Muscle of leg (tissue), 11 donors: ENCODE data around the gene PGK2. TPM values are rescaled to one million over a fixed set of nuclear protein-coding genes. Genes with fewer than 3 reads are reported as not detected.
"Not testable (repeated sequence)": the region's sequence is repeated elsewhere in the genome, so short reads cannot be mapped to it uniquely, and the experiment has no call there.

Source experiments
- DNase-seq: peaks from one replicate; pipeline ENCODE4 v3.0.0; 2013
- H3K27ac ChIP-seq: one replicate; pipeline ENCODE4 v1.5.1; 2013; ENCODE audit warnings: mild to moderate bottlenecking, low read length, control low read depth
- H3K27me3 ChIP-seq: one replicate; pipeline ENCODE4 v1.6.1; 2013; ENCODE audit warnings: low read length; ENCODE audit not compliant: control insufficient read depth, insufficient read depth
- H3K36me3 ChIP-seq: one replicate; pipeline ENCODE4 v1.6.1; 2013; ENCODE audit warnings: low read length; ENCODE audit not compliant: control insufficient read depth, insufficient read depth
- H3K4me1 ChIP-seq: one replicate; pipeline ENCODE4 v1.6.1; 2013; ENCODE audit warnings: low read length; ENCODE audit not compliant: control insufficient read depth, insufficient read depth
- H3K4me3 ChIP-seq: one replicate; pipeline ENCODE4 v1.5.1; 2013; ENCODE audit warnings: low read length, control low read depth
- H3K9me3 ChIP-seq: replicated peaks from 2 replicates; pipeline ENCODE4 v1.6.1; 2013; ENCODE audit warnings: low read depth, low read length; ENCODE audit not compliant: control insufficient read depth
- WGBS: methylation state at CpG from one replicate; pipeline ENCODE4 v1.1.5; 2013; ENCODE audit warnings: missing lambda C conversion rate; ENCODE audit not compliant: insufficient coverage; 5-methylcytosine and 5-hydroxymethylcytosine counted together
- polyA plus RNA-seq, 8 donors: library from polyadenylated mRNA; unstranded; fragments of 120-200 nt; gene quantifications; one replicate each; pipeline versions ENCODE4 v1.2.1 to v1.2.3, GENCODE V29; 2013; ENCODE audit warnings: inconsistent platforms in 1 of 8, low replicate concordance in 1 of 8; ENCODE audit not compliant: insufficient read length in 8 of 8, insufficient read depth in 1 of 8
- total RNA-seq: library from RNA; stranded (reverse); fragments of 120-200 nt; gene quantifications from one replicate; pipeline ENCODE4 v1.2.4, GENCODE V29; 2013

The PGK2 gene
- total and polyA plus RNA-seq, 9 donors = not detected

DNA sequence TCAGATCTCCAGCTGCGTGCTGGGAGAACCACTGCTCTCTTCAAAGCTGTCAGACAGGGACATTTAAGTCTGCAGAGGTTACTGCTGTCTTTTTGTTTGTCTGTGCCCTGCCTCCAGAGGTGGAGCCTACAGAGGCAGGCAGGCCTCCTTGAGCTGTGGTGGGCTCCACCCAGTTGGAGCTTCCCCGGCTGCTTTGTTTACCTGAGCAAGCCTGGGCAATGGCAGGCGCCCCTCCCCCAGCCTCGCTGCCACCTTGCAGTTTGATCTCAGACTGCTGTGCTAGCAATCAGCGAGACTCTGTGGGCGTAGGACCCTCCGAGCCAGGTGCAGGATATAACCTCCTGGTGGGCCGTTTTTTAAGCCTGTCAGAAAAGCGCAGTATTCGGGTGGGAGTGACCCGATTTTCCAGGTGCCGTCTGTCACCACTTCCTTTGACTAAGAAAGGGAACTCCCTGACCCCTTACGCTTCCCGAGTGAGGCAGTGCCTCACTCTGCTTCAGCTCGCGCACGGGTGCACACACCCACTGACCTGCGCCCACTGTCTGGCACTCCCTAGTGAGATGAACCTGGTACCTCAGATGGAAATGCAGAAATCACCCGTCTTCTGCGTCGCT, 9.9 kb upstream of the PGK2 start:
- H3K27ac ChIP-seq, DNase-seq, H3K27me3 ChIP-seq, H3K36me3 ChIP-seq, H3K4me3 ChIP-seq, H3K4me1 ChIP-seq, H3K9me3 ChIP-seq: not testable (repeated sequence)
- WGBS = 88% methylated on average over 10 of the region's 21 CpGs

DNA sequence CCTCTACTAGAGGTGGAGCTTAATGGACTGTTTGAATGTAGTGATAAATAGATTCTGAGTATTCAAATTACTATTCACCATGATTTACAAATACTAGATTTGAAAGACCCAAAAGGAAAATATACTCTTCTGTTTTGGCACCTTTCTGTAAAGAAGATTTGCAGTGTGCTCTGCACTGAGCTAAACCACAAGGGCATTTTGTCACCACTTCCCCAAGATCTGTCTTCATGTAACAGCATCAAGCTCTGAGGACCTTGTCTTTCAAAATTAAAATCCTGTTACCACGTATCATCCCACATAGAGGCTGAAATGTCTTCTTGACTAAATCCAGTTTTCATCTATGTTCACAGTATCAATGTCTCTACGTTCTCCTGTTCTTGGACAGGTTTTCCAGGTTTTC, 3.3 kb upstream of the PGK2 start:
- no peak for DNase-seq
- no peaks in the 10 kb centered on the region for H3K4me1 ChIP-seq
- no peaks in the 10 kb centered on the region for H3K27me3 ChIP-seq
- WGBS = 50% methylated on average over 1 of the region's 2 CpGs
- H3K36me3 ChIP-seq = no peaks in the 10 kb centered on the region
- H3K27ac ChIP-seq = no peak overlapping the region
- no peak overlapping the region for H3K4me3 ChIP-seq
- no peaks in the 10 kb centered on the region for H3K9me3 ChIP-seq

DNA sequence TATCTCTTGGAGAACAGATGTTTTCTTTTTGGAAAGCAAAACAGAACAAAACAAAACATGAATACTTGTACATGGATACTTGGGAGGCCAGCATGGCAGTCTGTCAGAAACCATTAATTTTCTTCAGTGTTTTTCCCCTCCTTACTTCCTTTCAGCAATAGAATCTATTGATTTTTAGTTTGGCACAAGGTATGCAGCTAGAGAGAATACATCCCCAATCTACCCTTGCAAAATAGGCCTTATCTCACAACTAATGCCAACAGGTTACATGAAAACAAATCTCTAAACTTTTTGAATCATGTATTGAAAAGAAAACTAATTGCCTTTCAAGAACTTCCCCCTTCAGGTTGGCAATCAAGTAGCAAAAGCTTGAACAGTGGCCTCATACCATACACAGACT, 2.8 kb downstream of the PGK2 start:
- Histone ChIP-seq H3K36me3 (no peaks in the 10 kb centered on the region), H3K27me3 (no peaks in the 10 kb centered on the region), H3K4me1 (no peaks in the 10 kb centered on the region), H3K4me3 (no peak overlapping the region), H3K27ac (no peak overlapping the region), H3K9me3 (no peaks in the 10 kb centered on the region)
- no peak for DNase-seq

GRCh38 chr6:49782725-49783124, 4.4 kb downstream of the PGK2 start:
- no peaks in the 10 kb centered on the region for H3K27me3 ChIP-seq
- H3K36me3 ChIP-seq = no peaks in the 10 kb centered on the region
- 100% methylated on average over 3 of the region's 7 CpGs for WGBS
- no peaks in the 10 kb centered on the region for H3K4me1 ChIP-seq
- no peak for DNase-seq
- H3K4me3 ChIP-seq = no peak overlapping the region
- no peaks in the 10 kb centered on the region for H3K9me3 ChIP-seq
- H3K27ac ChIP-seq = no peak overlapping the region

GRCh38 chr6:49782293-49782692, 4.8 kb downstream of the PGK2 start:
- DNase-seq = no peak
- no peak overlapping the region for H3K27ac ChIP-seq
- no peaks in the 10 kb centered on the region for H3K4me1 ChIP-seq
- no CpG with 5 or more reads among the region's 1 CpG for WGBS
- H3K4me3 ChIP-seq = no peak overlapping the region
- H3K9me3 ChIP-seq = no peaks in the 10 kb centered on the region
- no peaks in the 10 kb centered on the region for H3K36me3 ChIP-seq
- no peaks in the 10 kb centered on the region for H3K27me3 ChIP-seq

GRCh38 chr6:49776444-49776843, 10.6 kb downstream of the PGK2 start:
- Histone ChIP-seq H3K9me3 (no peaks in the 10 kb centered on the region), H3K27ac (no peak overlapping the region), H3K27me3 (no peaks in the 10 kb centered on the region), H3K4me1 (no peaks in the 10 kb centered on the region), H3K4me3 (no peak overlapping the region), H3K36me3 (no peaks in the 10 kb centered on the region)
- WGBS = 60% methylated on average over 1 of the region's 1 CpG
- no peak for DNase-seq

DNA sequence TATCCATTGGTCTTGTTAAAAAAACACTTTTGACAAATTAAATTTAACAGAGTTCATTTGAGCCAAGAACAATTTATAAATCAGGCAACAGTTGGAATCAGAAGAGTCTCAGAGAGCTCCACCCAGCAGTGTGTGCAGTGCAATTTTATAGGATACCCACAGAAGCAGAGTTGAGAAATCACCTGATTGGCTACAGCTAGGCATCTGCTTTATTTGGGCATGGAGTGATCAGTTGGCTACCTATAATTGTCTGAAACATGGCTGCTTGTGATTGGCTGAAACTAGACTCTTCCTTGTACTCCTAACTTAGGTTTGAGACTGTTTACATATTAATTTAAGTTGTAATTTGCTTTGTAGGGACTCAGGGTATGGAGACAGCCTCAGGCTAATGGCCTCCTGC, 12.0 kb downstream of the PGK2 start:
- DNase-seq = no peak
- H3K9me3 ChIP-seq = no peaks in the 10 kb centered on the region
- no peaks in the 10 kb centered on the region for H3K4me1 ChIP-seq

DNA sequence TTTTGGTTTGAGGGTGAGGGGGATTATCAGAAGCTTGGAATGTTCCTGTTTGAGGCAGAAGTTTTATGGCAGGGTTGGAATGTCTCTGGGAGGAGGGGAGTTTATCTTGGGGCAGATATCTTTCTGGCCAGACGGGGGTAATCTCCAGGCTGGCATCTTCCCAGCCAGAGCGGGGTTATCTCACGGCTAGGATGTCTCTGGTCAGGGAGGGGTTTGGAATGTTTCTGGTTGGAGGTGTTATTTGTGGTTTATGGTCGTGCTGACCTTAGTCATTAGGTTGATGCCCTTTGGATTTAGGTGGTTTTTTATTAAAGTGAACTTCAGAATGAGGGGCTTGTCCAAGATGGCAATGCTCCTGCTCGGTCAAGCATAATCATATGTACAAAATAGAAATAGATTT, 14.8 kb downstream of the PGK2 start:
- 68% methylated on average over 3 of the region's 5 CpGs for WGBS
- H3K27ac ChIP-seq = no peak overlapping the region
- no peak for DNase-seq
- no peaks in the 10 kb centered on the region for H3K9me3 ChIP-seq
- no peaks in the 10 kb centered on the region for H3K4me1 ChIP-seq
- no peak overlapping the region for H3K4me3 ChIP-seq
- H3K36me3 ChIP-seq = no peaks in the 10 kb centered on the region
- H3K27me3 ChIP-seq = no peaks in the 10 kb centered on the region

More for the DNA sequence above, 12.0 kb downstream of the PGK2 start:
- Histone ChIP-seq H3K27ac (no peak overlapping the region), H3K4me3 (no peak overlapping the region), H3K36me3 (no peaks in the 10 kb centered on the region), H3K27me3 (no peaks in the 10 kb centered on the region)

DNA sequence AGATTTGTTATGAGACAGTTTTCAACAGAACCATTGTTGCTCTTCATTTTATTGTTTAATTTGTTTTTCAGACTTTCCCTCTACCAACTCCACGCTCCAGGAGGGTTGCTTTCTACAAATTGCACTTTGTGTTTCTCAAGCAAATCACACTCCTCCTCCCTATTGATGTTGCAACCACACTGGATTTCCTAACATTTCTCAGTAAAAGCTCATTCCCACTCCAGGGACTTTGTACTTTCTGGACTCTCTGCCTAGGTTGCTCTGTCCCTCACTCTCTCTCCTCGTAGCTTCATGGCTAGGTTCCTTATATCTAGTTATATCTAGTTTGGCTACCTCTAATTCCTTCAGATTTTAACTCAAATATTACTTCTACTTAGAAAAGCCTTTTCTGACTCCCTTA, 20.3 kb downstream of the PGK2 start:
- Histone ChIP-seq H3K27me3 (no peaks in the 10 kb centered on the region), H3K36me3 (no peaks in the 10 kb centered on the region), H3K4me1 (no peaks in the 10 kb centered on the region), H3K27ac (no peak overlapping the region), H3K4me3 (no peak overlapping the region), H3K9me3 (no peaks in the 10 kb centered on the region)
- DNase-seq = no peak
- WGBS = 50% methylated on average over 1 of the region's 2 CpGs

DNA sequence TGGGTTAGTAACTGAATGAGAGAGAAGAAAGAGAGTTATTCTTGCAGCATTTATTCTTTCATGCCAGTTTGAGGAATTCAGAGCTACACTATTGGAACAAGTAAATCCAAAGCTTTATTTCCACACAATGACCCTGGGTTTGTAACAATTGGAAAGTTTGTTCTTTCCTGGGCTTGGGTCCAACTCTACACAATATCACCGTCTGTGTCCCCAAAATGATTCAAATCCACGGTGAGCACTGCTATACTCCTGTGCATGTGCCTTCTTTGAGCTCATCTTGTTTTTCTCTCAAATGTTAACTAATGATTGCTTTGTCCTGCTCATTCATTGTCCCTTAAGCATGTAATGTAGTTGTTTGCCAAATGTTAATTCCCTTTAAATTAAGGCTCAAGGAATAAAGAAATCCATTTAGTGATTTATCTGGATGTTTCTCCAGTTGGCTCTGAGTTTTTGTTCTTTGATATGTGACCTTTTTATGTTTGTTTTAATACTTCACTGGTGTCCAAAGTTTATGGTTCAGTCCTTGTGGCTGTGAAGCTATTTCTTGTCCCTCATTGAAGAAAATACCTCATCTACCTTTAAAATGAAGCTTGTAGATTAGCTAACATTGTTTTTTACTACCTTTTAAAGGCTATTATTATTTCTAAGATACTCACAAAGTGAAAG, 22.4 kb downstream of the PGK2 start:
- Histone ChIP-seq H3K9me3 (no peaks in the 10 kb centered on the region), H3K4me1 (no peaks in the 10 kb centered on the region), H3K4me3 (no peak overlapping the region), H3K36me3 (no peaks in the 10 kb centered on the region), H3K27me3 (no peaks in the 10 kb centered on the region), H3K27ac (no peak overlapping the region)
- WGBS = 33% methylated on average over 1 of the region's 2 CpGs
- peak; percentile 0 for DNase-seq

DNA sequence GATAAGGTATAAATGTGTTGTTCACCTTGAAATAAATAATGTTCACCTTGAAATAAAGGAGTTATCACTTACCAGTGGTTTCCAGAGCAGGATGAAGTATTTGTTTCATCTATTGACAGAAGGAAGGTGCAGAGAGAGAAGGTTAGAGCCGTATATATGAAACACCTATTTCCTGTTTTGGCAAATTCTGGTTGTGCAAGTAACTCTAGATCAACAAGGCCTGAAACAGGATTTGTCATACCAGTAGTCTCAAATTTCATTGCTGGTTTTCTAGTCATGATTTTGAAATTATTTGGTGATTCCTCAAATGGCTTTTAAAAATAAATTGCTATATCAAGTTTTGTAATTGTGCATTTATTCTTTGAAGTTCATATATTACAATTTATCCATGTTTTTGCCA, 42.8 kb downstream of the PGK2 start, which contains the start of gene CRISP3:
TSS of gene CRISP3 (minus strand) at position 130 of the 400 bp plus-strand sequence. CDS start at position 109, 21 bp downstream.
- 0% methylated on average over 1 of the region's 1 CpG for WGBS
- no peaks in the 10 kb centered on the region for H3K36me3 ChIP-seq
- no peak for DNase-seq
- H3K27ac ChIP-seq = no peak within 1 kb of the TSS
- H3K4me1 ChIP-seq = no peaks in the 10 kb centered on the region
- no peaks in the 10 kb centered on the region for H3K27me3 ChIP-seq
- H3K4me3 ChIP-seq = no peak within 1 kb of the TSS
- no peaks in the 10 kb centered on the region for H3K9me3 ChIP-seq
